ENCODE data around the gene HNRNPH1.

The HNRNPH1 gene

DNA sequence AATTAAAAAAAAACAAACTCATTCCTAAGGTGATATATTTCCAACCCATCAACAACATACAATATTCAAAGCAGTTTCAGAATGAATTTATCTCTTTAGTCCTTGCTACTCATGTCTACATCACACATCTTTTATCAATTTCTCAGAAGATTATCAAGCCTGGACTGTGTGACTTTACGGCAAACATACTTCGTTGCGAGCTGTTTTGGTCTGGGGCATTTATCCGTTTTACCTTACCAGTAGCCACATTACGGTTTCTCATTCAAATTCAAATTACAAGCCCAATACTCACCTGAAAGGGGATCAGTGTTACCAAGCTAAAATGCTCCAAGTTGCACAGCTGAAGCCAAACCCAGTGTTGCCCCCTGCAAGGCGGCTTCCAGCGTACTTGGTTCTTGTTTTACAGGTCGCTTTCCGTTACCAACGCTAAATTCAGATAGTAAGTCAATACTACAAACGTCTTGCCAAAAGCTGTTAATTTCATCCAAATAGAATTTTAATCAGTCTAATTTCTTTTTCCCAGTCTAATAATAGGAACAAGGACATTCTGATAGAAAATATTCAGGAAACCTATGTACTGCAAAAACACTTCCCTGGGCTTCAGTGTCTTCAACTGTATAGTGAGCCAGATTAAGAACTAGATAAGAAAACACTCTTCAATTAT is 1.8 kb downstream of the HNRNPH1 start:
- DNase-seq (ENCODE audit: low read depth) = no peak

- no peak for DNase-seq (ENCODE audit: low read depth)
Observed at GRCh38 chr5:179620703-179621350, 2.6 kb downstream of the HNRNPH1 start.

DNA sequence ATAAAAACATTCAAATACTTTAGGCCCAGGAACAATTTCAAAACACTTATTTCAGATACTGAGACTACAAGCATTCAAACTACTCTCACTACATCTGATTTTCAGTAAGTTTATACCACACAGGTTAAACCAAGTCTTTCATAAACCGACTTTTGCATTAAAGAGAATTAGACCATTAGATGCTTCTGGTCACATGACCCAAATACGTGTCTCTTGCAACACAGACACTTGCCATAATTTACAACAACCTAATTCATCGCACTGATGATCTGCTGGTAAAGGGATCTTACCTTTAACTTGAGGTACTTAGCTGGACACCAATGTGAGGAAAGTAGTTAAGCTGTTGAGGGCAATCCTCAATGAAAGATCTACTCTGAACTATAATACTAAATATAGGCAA is 3.2 kb downstream of the HNRNPH1 start:
- no peak for DNase-seq (ENCODE audit: low read depth)

- no peak for DNase-seq (ENCODE audit: low read depth)
Observed at GRCh38 chr5:179619776-179620175, 3.7 kb downstream of the HNRNPH1 start.

- no peak for DNase-seq (ENCODE audit: low read depth)
Observed at GRCh38 chr5:179618923-179619554, 4.4 kb downstream of the HNRNPH1 start.

DNA sequence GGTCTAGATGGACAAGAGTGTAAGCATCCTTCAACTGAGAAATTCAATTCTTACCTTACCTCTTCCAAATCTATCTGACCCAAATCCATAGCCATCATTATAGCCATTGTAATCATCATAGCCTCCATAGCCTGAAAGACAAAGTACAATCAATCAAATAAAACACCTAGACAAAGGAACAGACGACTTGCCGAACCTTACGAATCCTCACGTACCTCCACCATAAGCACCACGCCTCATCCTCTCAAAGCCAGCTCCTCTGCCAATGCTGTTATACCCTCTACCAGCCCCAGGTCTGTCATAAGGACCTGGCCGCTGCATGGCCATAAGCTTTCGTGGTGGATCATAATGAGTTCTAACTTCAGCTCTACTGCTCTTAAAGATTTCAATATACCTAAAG is 5.5 kb downstream of the HNRNPH1 start:
- DNase-seq (ENCODE audit: low read depth) = no peak

DNA sequence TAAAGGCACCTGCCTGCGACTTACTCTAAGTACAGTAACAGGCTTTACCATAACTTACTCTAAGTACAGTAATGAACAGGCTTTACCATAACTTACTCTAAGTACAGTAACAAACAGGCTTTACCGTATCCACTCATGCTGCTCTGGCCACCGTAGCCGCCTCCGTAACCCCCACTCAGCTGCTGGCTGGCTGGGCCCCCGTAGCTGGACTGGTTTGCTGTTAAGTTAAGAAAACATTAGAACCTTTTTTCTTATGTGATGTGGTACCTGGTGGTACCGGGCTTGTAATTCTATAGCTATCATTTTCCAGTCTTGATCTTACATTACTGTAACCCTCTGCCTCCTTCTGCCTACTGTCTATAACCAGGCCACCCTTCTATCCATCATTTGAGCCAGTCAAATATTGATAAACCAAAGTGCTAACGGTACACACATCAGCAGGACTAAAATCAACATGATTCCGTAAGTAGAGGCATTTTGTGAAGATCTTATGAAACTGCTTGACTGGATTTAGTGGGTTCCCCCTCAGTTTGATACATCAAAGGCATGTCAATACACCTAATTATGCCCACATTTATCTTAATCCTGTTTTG is 7.4 kb downstream of the HNRNPH1 start:
- DNase-seq (ENCODE audit: low read depth) = no peak

GRCh38 chr5:179615203-179615602 is 8.3 kb downstream of the HNRNPH1 start:
- DNase-seq (ENCODE audit: low read depth) = no peak

- no peak for DNase-seq (ENCODE audit: low read depth)
Observed at GRCh38 chr5:179614745-179615144, 8.7 kb downstream of the HNRNPH1 start.

DNA sequence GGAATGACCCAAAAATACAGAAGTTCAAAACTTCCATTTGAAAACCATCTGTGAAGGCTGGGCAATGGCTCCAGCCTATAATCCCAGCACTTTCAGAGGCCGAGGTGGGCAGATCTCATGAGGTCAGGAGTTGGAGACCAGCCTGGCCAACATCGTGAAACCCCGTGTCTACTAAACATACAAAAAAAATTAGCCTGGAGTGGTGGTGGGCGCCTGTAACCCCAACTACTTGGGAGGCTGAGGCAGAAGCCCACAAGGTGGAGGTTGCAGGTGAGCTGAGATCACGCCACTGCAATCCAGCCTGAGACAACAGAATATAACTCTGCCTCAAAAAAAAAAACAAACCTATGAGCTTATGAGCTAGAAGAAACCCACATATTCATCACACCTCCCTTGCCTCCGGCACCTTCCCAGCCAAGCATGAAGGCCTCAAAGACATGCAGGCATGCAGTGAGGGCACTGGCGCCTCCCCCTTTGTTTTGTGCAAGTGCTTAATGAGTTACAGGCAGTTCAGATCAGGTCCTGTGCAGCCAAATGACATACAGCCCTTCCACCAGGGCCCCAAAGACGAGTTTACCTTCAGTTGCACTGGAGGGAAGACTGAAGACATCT is 9.9 kb downstream of the HNRNPH1 start:
- DNase-seq (ENCODE audit: low read depth) = no peak

DNA sequence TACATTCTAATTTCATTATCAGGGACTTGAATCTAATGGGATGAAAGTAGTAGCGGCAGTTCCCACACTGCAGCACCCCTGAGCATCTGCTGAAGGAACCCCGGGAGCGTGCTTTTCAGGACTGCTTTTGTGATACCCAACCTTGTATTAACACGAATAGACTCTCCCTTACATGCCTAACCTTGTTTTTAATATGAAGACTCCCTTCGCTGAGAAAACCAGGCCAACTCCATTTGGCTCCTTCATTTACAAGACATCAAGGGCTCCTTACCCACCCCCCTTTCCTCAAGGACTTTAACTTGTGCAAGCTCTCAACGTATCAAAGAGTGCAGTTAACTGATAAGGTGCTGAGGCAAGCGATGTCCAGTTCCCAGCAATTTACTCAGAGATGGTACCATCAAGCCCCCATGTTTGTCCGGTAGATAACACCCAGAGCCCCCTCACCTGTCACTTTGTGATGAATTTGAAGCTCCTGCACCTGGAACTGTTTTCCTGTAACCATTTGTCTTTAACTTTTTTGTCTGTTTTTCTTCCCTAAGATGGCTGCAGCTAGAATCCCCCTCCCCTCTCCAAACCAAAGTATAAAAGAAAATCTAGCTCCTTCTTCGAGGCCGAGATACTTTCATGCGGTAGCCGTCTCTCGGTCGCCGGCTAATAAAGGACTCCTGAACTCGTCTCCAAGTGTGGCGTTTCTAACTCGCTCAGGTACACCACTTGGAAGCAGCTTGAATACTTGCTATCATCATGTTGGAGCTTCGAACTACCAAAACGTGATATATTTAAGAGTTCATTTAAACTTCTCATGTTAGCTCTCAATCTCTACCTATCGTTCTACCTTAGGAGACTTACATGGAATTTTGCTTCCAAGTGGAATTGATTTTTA is 10.7 kb downstream of the HNRNPH1 start:
- no peak for DNase-seq (ENCODE audit: low read depth)

DNA sequence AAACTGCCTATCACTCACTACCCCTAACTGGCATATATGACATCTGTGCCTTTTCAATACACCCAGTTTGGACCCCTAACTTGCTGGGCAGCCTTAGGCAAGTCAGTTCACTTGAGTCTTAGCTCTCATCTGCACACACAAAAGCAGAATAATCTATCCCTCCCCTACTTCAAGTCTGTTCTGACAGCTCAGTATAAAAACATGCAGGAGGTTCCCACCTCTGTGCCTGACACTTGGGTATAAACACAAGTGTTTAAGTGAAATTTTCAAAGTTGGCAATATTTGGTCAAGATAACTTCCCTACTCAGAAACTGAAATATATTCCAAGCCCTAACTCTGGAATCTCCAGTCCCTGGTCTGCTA is 12.6 kb downstream of the HNRNPH1 start:
- no peak for DNase-seq (ENCODE audit: low read depth)

DNA sequence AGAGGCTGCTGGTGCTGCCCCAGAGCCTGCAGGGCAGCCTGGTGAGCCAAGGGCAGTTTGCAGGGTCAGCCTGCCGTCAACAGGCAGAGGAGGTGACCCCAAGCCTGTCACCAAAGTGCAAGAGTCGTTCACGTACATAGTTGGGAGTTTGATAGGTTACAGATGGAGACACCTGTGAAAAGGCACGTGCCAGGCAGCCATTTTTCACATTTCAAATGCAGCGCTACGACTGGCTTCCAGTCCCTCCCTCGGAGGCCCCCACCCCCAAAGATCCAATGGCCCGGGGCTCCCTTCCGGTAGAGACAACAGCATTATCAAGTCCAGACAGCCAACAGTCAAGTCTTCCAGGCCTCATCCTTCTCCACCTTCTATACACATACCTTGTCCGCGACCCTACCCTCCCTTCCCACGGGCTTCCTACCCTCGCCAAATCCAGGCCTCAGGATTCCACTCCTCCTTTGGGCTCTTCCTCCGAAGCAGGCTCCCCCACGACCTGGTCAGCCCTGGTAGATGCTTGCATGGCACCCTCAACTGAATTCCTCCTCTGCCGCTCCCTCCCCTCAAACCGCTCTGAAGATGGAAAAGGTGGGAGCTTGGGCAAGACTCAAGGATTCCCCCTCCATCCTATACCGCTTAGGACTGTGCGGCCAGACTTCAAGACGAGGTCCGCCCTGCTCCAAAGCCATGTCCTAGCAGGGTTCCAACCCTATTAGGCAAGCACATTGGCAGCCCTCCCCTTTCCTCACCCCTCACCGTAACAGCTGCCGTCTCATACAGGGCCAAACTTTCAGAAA is 13.2 kb downstream of the HNRNPH1 start:
- no peak for DNase-seq (ENCODE audit: low read depth)

DNA sequence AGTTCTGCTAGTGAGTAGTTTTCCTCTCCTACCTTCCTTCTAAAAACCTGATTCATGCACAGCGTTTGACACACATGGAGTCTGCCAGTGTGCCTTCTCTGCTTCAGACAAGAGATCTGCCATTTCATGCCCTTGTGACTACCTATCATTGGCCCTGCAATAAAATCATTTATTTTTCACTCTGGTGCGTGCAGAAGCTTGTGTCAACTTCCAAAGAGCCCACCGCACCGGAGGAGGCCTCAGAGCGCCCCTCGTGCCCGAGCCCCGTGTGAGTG is 13.7 kb downstream of the HNRNPH1 start:
- DNase-seq (ENCODE audit: low read depth) = no peak

GRCh38 chr5:179608131-179608581 is 15.3 kb downstream of the HNRNPH1 start:
- DNase-seq (ENCODE audit: low read depth) = no peak

- no peak for DNase-seq (ENCODE audit: low read depth)
Observed at GRCh38 chr5:179607160-179607931, 16.1 kb downstream of the HNRNPH1 start.

- no peak for DNase-seq (ENCODE audit: low read depth)
Observed at GRCh38 chr5:179606910-179607159, 16.6 kb downstream of the HNRNPH1 start.

GRCh38 chr5:179606071-179606909 is 17.2 kb downstream of the HNRNPH1 start:
- DNase-seq (ENCODE audit: low read depth) = no peak

GRCh38 chr5:179605026-179605833 is 18.2 kb downstream of the HNRNPH1 start:
- DNase-seq (ENCODE audit: low read depth) = no peak
